Natural killer cell (primary cell): ENCODE measurements around the gene VPS18. TPM values are rescaled to one million over a fixed set of nuclear protein-coding genes. Genes with fewer than 3 reads are reported as not detected.

ENCODE experiments used
- ATAC-seq, 3 donors: fragments of 150-1000 bp in 2 of 3; fragments of 200-7000 bp in 1 of 3; cut with Tn5 transposase; 1 replicate in 1 of 3; 2 replicates in 2 of 3; pipeline ENCODE4 v1.10.0; 2021; ENCODE audit warnings: mild to moderate bottlenecking in 2 of 3, moderate library complexity in 2 of 3
- DNase-seq, 2 donors: peaks; one replicate each; pipeline versions ENCODE4 v3.0.0 to v3.0.0-alpha.2; 2013 to 2021; ENCODE audit warnings: mixed read lengths in 1 of 2
- H3K27ac ChIP-seq: one replicate; pipeline ENCODE4 v1.5.1; 2013; ENCODE audit warnings: mild to moderate bottlenecking, low read length
- H3K27me3 ChIP-seq: one replicate; pipeline ENCODE4 v1.6.1; 2013; ENCODE audit warnings: low read length; ENCODE audit not compliant: control insufficient read depth, insufficient read depth
- H3K36me3 ChIP-seq: one replicate; pipeline ENCODE4 v1.6.1; 2013; ENCODE audit warnings: low read length; ENCODE audit not compliant: control insufficient read depth, insufficient read depth
- H3K4me1 ChIP-seq: one replicate; pipeline ENCODE4 v1.6.1; 2013; ENCODE audit warnings: low read length; ENCODE audit not compliant: control insufficient read depth, insufficient read depth
- H3K4me3 ChIP-seq: one replicate; pipeline ENCODE4 v1.5.1; 2013; ENCODE audit warnings: low read length
- H3K9me3 ChIP-seq: one replicate; pipeline ENCODE4 v1.6.1; 2013; ENCODE audit warnings: low read length; ENCODE audit not compliant: control insufficient read depth, insufficient read depth
- H3K27ac Mint-ChIP-seq, 2 donors: one replicate each; pipeline ENCODE4 v1.8.0; 2022; ENCODE audit warnings: mild to moderate bottlenecking in 2 of 2, mixed read lengths in 2 of 2, moderate library complexity in 1 of 2
- H3K27me3 Mint-ChIP-seq, 2 donors: one replicate each; pipeline ENCODE4 v1.8.0; 2022; ENCODE audit warnings: low read depth in 2 of 2, mixed read lengths in 2 of 2
- H3K36me3 Mint-ChIP-seq: one replicate; pipeline ENCODE4 v1.8.0; 2022; ENCODE audit warnings: mixed read lengths
- H3K4me1 Mint-ChIP-seq, 2 donors: one replicate each; pipeline ENCODE4 v1.8.0; 2022; ENCODE audit warnings: mixed read lengths in 2 of 2
- H3K4me3 Mint-ChIP-seq: one replicate; pipeline ENCODE4 v1.8.0; 2022; ENCODE audit warnings: mild to moderate bottlenecking, moderate library complexity, mixed read lengths
- H3K9me3 Mint-ChIP-seq, 2 donors: one replicate each; pipeline ENCODE4 v1.8.0; 2022; ENCODE audit warnings: mixed read lengths in 2 of 2
- CTCF ChIP-seq: fragments of 200-600 bp; IDR thresholded peaks from one replicate; pipeline ENCODE4 v1.8.0; 2022; ENCODE audit warnings: antibody characterized with exemption
- WGBS: methylation state at CpG from one replicate; pipeline ENCODE4 v1.1.7; 2013; ENCODE audit warnings: missing lambda C conversion rate; ENCODE audit not compliant: insufficient coverage; 5-methylcytosine and 5-hydroxymethylcytosine counted together
- intact Hi-C: fragments of 100-400 bp; cut with micrococcal nuclease; formaldehyde crosslinking; loops from one replicate; pipeline ENCODE4 v1.14.2; 2022
- total RNA-seq, 4 donors: library from RNA; stranded (reverse); fragments of 120-200 nt in 1 of 4; gene quantifications; one replicate each; pipeline versions ENCODE4 v1.2.3 to v1.2.4, GENCODE V29; 2013 to 2022

VPS18 gene
- total RNA-seq, 3 donors from 2014 or later (not counting 1 experiment from before 2014, with no cell fraction given), result 30.8 to 35.6 (median 34.1) TPM

GRCh38 chr15:40931300-40932142 is 37.3 kb downstream of the VPS18 start:
- H3K36me3 ChIP-seq, result no peaks in the 10 kb centered on the region
- TF ChIP-seq CTCF, result no peak
- H3K4me1 ChIP-seq, result peaks cover 54% of the 10 kb centered on the region
- H3K27me3 ChIP-seq, result peaks cover 42% of the 10 kb centered on the region
- Mint-ChIP-seq H3K36me3 (no peaks in the 10 kb centered on the region), H3K4me1 (peaks cover 37 to 59% of the 10 kb centered on the region in 2 donors), H3K4me3 (peak overlapping the region; percentile 83), H3K9me3 (no peaks in the 10 kb centered on the region), H3K27me3 (peaks cover 32 to 54% of the 10 kb centered on the region in 2 donors), H3K27ac (no peak overlapping the region)
- no peak for ATAC-seq
- 98% methylated on average over 16 of the region's 16 CpGs for WGBS
- no peak overlapping the region for H3K4me3 ChIP-seq
- no peaks in the 10 kb centered on the region for H3K9me3 ChIP-seq
- intact Hi-C loops, result no loop called here
- no peak overlapping the region for H3K27ac ChIP-seq
- DNase-seq, result no peak

GRCh38 chr15:40932156-40932555 is 37.9 kb downstream of the VPS18 start:
- 33% methylated on average over 7 of the region's 8 CpGs for WGBS
- Histone ChIP-seq H3K4me3 (no peak overlapping the region), H3K9me3 (no peaks in the 10 kb centered on the region), H3K4me1 (peaks cover 48% of the 10 kb centered on the region), H3K27me3 (peaks cover 36% of the 10 kb centered on the region), H3K36me3 (no peaks in the 10 kb centered on the region), H3K27ac (no peak overlapping the region)
- Mint-ChIP-seq H3K9me3 (no peaks in the 10 kb centered on the region), H3K36me3 (no peaks in the 10 kb centered on the region), H3K27ac (no peak overlapping the region), H3K4me1 (peaks cover 30 to 53% of the 10 kb centered on the region in 2 donors), H3K4me3 (peak overlapping the region; percentile 21), H3K27me3 (peaks cover 27 to 48% of the 10 kb centered on the region in 2 donors)
- DNase-seq, result no peak
- TF ChIP-seq CTCF, result no peak
- intact Hi-C loops, result no loop called here
- peak in 1 of 3 donors; percentile 42 for ATAC-seq

GRCh38 chr15:40932649-40933516 is 38.6 kb downstream of the VPS18 start:
- TF ChIP-seq CTCF, result no peak
- Histone ChIP-seq H3K36me3 (no peaks in the 10 kb centered on the region), H3K9me3 (no peaks in the 10 kb centered on the region), H3K27ac (no peak overlapping the region), H3K4me3 (no peak overlapping the region), H3K4me1 (peaks cover 41% of the 10 kb centered on the region), H3K27me3 (peaks cover 30% of the 10 kb centered on the region)
- H3K27me3 Mint-ChIP-seq, result peaks cover 24 to 43% of the 10 kb centered on the region in 2 donors
- no peak overlapping the region for H3K27ac Mint-ChIP-seq
- intact Hi-C loops, result no loop called here
- ATAC-seq, result no peak
- no peak for DNase-seq
- peaks cover 28 to 45% of the 10 kb centered on the region in 2 donors for H3K4me1 Mint-ChIP-seq
- no peaks in the 10 kb centered on the region for H3K9me3 Mint-ChIP-seq
- 59% methylated on average over 11 of the region's 11 CpGs for WGBS
- no peak overlapping the region for H3K4me3 Mint-ChIP-seq
- no peaks in the 10 kb centered on the region for H3K36me3 Mint-ChIP-seq
